ENCODE data around the gene CAMK2D.
A peak's percentile ranks its signal among the peaks of the same experiment; 100 is the strongest.

Gene CAMK2D

DNA sequence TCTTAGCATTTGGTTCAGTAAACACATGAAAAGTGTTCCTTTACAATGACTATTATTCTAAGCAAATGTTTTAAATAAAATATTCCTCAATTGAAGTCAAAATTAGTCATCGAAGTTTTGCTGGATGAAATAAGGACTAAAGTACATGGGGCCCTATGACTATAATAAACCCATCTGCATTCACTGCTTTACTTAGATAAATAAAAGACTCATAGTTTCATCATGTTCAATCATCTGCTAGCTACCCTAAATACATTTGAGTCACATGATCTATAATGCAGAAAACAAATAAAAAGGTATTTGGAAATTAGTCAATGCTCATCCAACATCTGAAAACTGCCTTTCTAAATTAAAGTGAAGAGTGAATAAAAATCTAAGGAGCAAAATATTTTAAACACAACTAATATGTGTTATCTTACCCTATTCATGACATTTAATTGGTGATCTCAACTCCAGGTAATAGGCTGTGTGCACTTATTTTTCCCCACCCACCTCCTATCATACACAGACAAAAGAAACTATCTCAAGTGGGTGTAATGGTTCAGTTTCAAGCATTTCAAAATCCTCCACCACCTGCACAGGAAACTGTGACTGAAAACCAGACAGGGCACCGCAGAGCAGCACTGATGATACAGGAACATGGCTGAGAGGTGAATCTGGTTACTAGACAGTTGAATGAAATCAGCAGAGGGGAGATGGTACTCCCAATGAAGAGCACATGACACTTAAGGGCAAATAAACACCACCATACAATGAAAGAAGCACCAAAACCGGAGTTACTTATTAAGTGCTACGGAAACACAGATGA lies 78.6 kb downstream of the CAMK2D start:
- DNase-seq (ENCODE audit: low read depth in 3 of 3) = peak; percentile 46 to 78 (median 53)

DNA sequence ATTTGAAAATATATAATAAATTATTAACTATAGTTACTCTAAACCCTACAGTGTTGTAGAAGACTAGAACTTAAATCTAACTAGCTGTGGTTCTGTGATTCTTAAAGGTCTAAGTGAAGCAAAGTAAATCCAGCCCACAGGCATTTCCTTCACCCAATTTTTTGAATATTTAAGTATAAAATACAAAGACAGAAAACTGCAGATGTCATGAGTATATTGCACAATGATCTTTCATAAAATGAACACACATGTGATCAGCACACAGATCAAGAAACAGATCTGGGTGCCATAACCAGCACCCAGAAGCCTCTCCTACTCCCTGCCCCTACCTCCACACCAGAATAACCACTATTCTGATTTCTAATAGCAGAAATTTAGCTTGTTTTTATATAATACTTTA lies 82.9 kb downstream of the CAMK2D start:
- DNase-seq (ENCODE audit: low read depth in 3 of 3) = no peak

DNA sequence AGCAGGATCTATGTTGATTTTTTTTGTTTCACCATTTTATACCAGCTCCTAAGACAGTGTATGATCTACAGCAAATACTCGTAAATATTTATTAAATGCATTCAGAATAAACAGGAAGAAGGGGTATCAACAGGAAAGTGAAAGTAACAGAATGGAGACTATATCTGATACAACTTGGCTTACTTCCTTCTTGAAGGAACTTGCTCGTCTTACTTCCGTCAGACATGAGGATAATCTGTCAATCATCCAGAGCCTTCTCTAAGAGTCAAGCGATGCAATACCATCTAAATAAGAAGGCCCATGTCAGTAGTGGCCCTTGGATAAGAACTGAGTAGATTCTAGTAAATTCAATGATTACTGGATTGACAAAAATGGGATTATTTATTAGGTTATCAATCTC lies 84.2 kb downstream of the CAMK2D start:
- DNase-seq (ENCODE audit: low read depth in 3 of 3) = no peak

DNA sequence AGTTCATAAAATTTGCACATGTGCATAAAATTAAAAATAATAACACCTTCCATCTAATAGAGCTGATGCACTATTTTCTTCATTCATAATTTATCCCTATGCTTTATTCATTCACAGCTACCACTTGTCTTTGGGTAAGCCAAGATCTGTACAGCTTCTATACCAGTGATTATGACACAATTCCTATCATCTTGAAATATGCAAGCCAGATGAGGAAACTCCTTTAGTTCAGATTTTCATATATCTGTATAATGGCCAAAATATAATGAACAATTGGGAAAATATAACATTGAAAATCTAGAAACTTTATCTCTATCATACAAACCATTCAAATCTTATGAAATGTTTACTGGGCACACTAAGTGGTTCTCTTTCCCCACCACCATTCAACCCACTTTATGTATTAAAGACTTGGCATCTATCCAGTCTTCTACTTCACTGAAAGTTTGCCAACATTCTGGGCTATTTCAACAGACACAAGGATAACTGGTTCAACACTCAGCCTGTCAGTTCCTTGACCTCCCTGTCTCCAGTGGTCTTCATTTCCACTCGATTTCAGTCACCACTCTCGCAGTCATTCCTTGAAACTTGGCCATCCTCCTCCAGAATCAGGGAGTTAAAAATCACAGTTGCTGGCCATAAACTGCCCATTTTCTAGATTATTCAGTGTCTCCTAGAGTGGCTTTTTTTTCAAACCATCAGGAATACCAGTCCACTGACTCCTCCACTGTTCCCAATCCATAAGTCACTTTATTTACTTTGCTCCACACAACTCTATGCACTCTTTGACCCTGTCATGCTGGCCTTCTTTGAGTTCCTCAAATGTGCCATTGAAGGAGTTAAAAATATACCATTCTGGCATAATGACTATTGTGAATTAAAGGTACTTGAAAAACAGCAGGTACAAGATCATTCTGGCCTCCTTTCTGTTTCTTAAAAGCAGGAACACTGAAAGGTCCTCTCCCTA lies 85.5 kb downstream of the CAMK2D start:
- no peak for DNase-seq (ENCODE audit: low read depth in 3 of 3)

DNA sequence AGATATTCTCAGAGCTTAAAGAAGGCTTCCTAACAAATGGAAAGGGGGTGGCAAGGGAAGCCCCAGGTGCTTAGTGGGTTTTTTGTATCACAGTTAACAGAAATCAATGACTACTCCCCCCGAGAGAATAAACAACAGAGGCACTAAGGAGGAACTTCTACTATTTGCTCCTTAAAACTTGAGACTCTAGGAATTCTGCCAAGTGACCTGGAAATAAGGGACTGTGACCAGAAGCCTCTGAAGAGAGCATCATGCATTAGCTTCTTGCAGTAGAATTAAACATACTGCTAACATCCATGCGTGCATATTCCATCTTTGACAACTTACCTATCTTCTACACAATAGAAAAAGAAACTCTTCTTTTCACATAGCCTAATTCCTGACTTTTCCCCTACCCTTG lies 86.8 kb downstream of the CAMK2D start:
- no peak for DNase-seq (ENCODE audit: low read depth in 3 of 3)

DNA sequence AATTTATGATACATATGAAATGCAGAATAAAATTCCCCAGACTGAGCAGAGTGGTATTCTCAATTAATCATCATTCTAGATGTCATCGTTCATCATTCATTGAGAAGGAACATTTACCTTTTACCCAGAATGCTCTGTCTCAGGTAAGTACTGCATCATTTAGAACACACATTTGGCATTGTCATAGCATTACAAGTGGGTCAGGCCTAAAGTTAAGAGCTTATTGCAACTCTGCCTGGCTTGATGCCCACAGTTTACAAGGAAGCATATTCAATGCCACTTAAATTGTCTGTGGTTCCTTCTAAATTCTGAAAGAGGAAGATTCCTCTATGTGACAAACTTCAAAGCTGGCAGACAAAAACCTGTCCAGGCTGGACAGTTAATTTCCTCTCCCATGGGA lies 87.3 kb downstream of the CAMK2D start:
- no peak for DNase-seq (ENCODE audit: low read depth in 3 of 3)

DNA sequence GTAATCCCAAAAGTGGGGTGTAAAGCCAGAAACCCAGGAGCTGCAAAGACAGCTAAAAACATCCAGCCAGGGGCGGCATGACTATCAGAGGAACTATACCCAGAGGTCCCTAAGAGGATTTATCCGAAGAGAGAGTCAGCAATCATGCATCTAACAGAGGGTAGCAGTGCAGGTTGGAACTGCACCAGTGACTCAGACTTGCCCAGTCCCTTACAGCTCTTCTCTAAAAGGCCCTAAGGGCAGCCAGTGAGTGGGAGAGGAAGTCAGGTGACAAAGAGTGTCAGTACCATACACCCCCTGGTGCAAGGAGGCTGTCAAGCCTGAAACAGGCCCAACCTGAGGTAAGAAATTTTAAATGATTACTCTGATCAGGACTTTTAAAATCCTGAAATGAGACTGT lies 88.1 kb downstream of the CAMK2D start:
- DNase-seq (ENCODE audit: low read depth in 3 of 3) = peak; percentile 8 to 32 (median 23)

DNA sequence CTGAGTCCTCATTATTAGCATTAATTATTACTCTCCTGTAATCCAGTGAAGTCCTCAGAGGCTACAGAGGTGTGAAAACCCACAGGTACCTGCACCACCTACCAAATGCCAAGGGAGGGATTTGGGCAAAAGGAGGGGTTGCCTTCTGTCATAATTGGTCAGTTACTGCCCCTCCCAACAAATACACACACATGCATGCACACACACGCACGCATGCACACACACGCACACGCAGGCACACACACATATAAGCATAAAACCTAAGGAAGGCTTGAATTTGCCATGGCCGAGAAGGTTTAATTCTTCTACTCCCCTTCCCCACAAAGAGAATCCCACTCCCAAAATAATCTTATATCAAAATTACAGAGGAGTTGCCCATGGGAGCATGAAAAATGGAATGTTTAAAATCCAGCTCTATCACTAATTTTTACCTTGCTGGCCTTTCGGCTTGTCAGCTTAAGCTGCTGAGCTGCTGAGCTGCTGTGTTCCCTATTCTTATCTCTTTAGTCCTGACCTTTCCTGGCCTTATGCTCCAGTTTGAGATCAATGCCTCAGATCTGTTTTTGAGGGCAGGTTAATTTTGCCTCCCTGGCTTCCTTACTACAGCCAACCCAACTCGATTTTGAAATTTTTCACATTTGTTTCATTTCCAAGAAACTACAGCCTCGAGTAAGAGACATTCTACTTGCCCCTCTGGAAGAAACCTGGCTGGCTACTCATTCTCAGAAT lies 95.0 kb downstream of the CAMK2D start:
- no peak for DNase-seq (ENCODE audit: low read depth in 3 of 3)

DNA sequence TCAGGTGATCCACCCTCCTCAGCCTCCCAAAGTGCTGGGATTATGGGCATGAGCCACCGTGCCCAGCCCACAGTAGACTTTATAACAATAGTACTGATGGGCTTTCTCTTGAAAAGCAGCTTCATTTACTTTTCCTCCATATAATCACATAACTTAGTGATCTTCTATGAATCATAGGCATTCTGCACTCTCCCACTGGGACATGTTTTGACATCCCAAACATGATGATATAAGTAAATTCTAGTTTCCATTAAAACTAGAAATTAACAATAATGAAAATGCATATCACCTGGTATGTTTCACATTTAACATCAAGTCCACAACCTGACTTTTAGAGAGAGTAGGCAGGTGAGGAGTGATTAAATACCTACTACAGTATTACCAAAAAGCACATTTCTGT lies 96.5 kb downstream of the CAMK2D start:
- no peak for DNase-seq (ENCODE audit: low read depth in 3 of 3)

DNA sequence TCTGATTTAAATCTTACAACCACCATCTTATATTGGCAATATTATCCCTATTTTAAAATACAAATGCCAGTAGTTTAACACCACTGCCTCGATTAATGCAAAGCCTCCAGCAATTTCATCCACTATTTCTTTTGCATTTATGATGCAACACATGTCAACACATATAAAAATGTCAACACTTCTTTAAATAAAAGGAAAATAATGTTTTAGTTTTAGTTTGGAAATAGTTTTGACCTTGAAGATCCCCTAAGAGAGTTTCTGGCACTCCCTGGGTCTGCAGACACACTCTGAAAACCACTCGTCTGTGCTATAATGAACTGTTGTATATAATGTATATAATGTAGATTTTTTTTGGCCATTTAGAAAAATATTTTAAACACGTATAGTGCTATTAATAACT lies 99.0 kb downstream of the CAMK2D start:
- DNase-seq (ENCODE audit: low read depth in 3 of 3) = no peak

DNA sequence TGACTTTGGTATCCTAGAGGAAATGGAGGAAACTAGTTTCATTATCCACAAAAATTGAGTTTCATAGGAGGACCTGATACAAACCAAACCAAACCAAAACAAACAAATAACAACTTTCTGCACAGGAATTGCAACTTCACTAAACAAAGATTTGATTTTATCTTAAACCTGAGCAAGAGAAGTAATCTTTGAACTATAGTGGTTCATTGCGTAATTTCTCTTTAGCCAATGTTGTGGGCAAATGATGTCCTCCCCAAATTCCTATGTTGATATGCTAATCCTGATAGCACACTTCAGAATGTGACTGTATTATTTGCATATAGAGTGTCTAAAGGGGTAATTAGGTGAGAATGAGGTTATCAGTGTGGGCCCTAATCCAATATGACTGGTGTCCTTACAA lies 102.4 kb downstream of the CAMK2D start:
- no peak for DNase-seq (ENCODE audit: low read depth in 3 of 3)

DNA sequence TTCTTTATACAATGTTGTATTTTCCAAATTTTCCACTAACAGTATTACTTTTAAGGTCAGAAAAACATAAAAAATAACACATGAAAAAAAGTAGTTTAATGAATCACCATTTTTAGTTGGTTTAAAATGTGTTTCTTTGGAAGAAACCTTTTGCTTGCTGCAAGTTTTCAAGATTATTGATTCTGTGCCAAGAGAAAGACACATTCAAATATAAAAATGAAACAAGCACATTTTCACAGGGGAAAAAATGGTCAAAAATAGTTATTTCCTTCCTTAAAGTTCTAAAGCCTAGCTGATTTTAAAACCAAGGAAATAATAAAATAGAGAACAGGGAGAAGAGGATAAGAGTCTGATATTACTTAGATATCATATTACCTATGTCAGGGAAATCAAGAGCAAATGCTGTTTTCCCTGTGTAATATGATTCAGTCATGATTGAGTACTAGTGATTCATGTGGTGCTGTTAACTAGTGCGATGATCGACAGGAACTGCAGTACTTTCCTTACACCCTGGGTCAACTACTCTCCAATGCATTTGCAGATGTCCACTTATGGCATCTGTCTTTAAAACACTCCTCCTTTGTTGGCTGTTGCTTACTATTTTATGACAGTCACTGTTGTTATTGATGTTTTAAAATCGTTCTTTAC lies 103.8 kb downstream of the CAMK2D start:
- DNase-seq (ENCODE audit: low read depth in 3 of 3) = no peak

DNA sequence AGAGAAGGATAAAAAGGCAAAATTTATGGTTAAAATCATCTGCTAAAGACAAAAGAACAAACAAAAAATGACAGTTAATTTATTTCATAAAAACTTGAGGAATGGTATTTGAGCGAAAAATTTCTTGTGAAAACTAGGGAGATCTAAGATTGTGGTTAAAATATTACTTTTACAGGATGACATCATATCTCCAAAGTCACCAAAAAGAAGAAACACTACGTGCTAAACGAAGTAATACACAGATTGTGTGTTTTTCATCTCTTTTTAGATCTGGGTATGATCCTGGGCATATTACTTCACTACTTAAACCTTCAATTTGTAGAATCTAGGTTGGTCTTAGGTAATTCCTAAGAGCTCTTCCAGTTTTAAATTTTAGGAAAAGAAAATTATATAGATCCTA lies 107.7 kb downstream of the CAMK2D start:
- no peak for DNase-seq (ENCODE audit: low read depth in 3 of 3)

DNA sequence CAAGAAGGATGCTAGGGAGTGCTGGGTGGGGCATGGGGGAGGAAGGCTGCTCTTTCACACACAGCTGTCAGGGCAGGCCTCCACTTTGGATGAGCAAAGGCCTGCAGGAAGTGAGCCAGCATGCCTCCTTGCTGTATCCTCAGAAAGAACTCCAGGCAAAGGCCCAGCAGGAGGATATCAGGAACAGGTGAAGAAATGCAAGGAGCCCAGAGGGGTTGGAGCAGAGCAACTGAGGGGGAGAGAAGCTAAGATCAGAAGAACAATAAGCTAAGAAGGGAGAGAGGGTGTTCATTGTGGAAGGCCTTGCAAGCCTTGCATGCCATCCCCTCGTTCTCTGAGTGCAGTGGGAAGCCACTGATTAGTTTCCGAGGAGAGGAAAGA lies 115.1 kb downstream of the CAMK2D start:
- DNase-seq (ENCODE audit: low read depth in 3 of 3) = no peak

DNA sequence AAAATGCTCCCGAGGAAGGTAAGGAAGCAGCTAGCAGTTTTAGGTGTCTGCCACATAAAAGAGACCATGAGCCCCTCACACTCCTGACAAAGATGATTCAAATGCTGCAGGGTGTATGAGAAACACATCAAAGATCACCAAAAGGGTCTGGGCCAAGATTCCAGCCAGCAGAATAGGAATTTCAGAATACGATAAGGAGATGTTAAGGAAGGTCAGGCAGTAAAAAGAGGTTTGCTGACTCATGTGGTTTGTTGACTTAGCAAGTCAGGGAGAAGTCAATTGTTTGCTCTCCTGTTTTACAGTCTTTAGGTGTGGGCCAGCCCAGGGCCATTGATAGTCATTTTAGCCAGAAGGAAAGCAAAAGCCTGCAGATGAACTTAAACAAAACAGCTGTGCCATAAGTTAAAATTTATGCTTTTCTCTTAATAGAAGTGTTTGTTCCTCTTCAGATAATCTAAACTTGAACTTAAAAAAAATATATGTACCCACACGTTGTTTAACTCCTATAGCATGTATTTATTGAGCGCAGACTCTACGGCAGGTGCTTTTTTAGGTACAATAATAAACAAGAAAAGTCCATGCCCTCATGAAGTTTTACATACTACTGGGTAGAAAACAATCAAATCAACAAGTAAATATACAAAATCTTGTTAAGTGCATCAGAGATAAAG lies 115.6 kb downstream of the CAMK2D start:
- DNase-seq (ENCODE audit: low read depth in 3 of 3) = no peak

DNA sequence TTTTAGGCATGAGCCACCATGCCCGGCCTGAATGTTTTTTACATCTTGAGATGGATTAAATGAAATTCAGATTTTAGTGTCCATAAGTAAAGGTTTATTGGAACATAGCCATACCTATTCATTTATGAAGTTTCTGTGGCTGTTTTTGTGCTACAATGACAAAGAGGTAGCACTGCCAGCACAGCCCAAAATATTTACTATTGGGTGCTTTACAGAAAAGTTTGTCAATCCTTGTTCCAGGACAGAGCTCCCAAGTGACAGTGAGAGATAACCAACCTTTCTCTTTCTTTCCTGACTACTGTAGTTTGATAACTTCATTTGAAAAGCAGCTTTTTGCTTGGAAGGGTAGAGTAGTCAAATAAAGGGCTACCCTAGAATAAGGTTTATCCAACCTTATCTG lies 116.2 kb downstream of the CAMK2D start:
- DNase-seq (ENCODE audit: low read depth in 3 of 3) = no peak

DNA sequence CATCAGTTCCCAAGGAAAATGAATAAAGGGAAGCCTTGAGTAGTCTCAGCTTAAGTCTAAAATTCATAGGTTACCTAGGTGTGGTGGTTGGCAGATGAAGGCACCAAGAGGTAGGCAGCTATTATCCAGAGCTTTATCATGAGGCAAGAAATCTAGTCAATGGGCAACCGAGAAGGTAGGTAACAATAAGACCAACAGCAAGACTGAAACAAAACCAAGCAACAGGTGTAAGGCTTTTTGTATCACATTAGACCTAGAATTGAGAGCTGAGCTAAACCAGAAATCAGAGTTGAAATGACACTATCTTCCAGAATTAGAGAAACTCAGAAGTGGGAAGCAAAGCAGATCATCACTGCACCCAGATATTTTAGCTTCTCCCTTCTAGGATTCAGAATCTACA lies 117.1 kb downstream of the CAMK2D start:
- no peak for DNase-seq (ENCODE audit: low read depth in 3 of 3)

DNA sequence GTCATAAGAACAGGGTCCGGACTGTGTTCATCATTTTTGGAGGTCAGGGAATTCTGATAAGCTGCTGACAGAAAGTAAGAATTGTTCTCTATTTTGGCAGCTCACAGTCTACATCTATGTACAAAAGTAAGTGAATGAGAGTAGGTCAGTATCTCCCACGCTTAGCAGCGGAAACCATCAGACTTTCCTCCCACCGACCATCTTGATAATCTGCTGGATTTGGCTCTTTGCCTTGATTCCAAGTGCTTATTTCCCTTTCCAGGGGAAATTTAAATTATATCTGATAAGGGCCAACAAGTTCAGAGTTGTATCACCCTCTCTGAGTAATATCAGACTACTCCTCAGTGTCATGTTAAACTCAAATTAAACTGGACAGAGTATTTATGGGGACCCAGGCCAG lies 118.0 kb downstream of the CAMK2D start:
- DNase-seq (ENCODE audit: low read depth in 3 of 3) = no peak

DNA sequence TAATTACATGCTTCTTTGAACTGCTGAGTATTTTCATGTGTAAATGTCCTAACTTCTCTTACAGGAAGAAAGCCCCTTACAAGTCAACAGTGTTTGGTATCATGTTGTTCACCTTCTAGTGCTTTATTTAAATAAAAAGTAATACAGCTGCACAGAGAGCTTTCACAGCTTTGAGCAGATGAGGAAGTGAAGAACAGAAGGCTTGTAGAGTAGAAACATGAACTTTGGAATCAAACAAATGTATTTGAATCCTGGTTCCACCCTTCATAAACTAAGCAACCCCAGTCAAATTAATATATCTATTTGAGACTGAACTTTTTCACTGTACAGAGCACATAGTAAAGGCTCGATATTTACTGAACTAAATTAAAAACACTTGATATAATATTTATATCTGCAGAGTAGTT lies 120.5 kb downstream of the CAMK2D start:
- DNase-seq (ENCODE audit: low read depth in 3 of 3) = no peak

DNA sequence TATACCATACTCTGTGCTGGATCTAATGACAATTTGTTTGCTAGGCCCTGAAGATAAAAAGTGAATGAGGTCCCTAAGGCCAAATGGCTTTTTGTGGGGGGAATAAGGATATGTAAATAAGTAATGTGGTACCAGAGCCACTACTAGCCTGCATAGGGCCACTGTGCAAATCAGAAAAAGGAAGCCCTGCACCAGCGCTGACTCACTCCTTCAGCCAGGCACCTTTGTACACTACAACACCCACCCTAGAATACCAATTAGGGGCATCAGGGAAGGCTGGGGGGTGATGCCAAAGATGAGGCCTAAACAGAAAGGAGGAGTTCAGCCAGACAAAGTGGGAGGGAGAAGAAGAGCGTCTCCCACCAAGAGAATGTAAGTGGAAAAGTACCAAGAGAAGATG lies 122.2 kb downstream of the CAMK2D start:
- no peak for DNase-seq (ENCODE audit: low read depth in 3 of 3)

DNA sequence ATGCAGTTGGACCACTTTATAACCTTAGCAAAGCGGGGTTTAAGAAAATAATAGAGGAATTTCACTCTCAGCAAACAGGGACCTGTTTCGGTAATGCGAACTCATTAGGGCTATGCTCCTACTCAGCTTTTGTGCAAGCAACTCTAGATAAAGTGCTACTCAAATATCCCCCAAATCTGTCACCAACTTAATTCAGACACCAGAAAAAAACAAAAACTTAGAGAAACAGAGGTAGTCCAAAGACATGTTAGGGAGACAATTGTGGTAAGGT lies 123.0 kb downstream of the CAMK2D start:
- DNase-seq (ENCODE audit: low read depth in 3 of 3) = no peak

Data from stimulated activated CD4-positive, alpha-beta T cell treated with anti-CD3 and anti-CD28 coated beads, TNF-alpha, amount 100 ng/mL, for 48 hours (primary cell).